K562 (cell line): ENCODE data around the gene PFKP. TPM values are rescaled to one million over a fixed set of nuclear protein-coding genes. Genes with fewer than 3 reads are reported as not detected.
A peak's percentile ranks its signal among the peaks of the same experiment; 100 is the strongest.

Experiments used
- CREB1 ChIP-seq, 2 experiments: sonication (generic) in 1 of 2; formaldehyde crosslinking in 1 of 2; IDR thresholded peaks; 2 replicates each; pipeline versions ENCODE4 v1.6.1 to v1.8.0; 2012 to 2022; ENCODE audit warnings: inconsistent platforms in 1 of 2, mild to moderate bottlenecking in 1 of 2, missing genetic modification reagents in 1 of 2, moderate library complexity in 1 of 2
- CSDE1 ChIP-seq, 2 experiments: fragments of 450-650 bp; IDR thresholded peaks; 2 replicates each; pipeline ENCODE4 v1.6.1; 2016; ENCODE audit warnings: mild to moderate bottlenecking in 1 of 2
- CXXC5 ChIP-seq: fragments of 250-450 bp; sonication (Bioruptor Pico); IDR thresholded peaks from 2 replicates; pipeline ENCODE4 v1.8.0; 2022; ENCODE audit warnings: inconsistent platforms, mild to moderate bottlenecking, moderate library complexity
- ELF1 ChIP-seq: fragments of 200-800 bp; sonication (Bioruptor generic); IDR thresholded peaks from 2 replicates; pipeline ENCODE4 v1.6.1; 2016; ENCODE audit warnings: missing genetic modification characterization, missing compliant biosample characterization
- HBP1 ChIP-seq: fragments of 450-650 bp; formaldehyde crosslinking; IDR thresholded peaks from 2 replicates; pipeline ENCODE4 v1.4.0; 2022; ENCODE audit warnings: missing genetic modification characterization
- MEF2A ChIP-seq: IDR thresholded peaks from 2 replicates; pipeline ENCODE4 v1.6.1; 2011; ENCODE audit warnings: low read depth, mild to moderate bottlenecking, low read length, moderate library complexity; ENCODE audit not compliant: control insufficient read depth
- MYBL2 ChIP-seq, 2 experiments: fragments of 450-650 bp in 1 of 2; sonication (generic) in 1 of 2; formaldehyde crosslinking in 1 of 2; IDR thresholded peaks; 2 replicates each; pipeline versions ENCODE4 v1.6.1 to v1.8.1; 2017 to 2022; ENCODE audit warnings: borderline replicate concordance in 1 of 2, inconsistent platforms in 1 of 2, low read depth in 1 of 2, mild to moderate bottlenecking in 1 of 2, missing genetic modification reagents in 1 of 2, moderate library complexity in 1 of 2
- NCOA6 ChIP-seq: fragments of 450-650 bp; IDR thresholded peaks from 2 replicates; pipeline ENCODE4 v1.6.1; 2017; ENCODE audit warnings: mild to moderate bottlenecking
- REST ChIP-seq, 2 experiments: fragments of 450-650 bp; formaldehyde crosslinking in 1 of 2; IDR thresholded peaks; 2 replicates each; pipeline versions ENCODE4 v1.4.0 to v1.6.1; 2014 to 2020; ENCODE audit warnings: mild to moderate bottlenecking in 2 of 2, borderline replicate concordance in 1 of 2, low read depth in 1 of 2
- ZBTB11 ChIP-seq, 3 experiments: fragments of 200-800 bp in 1 of 3; fragments of 250-450 bp in 1 of 3; fragments of 450-650 bp in 1 of 3; sonication (Bioruptor Pico) in 1 of 3; sonication (Bioruptor generic) in 1 of 3; formaldehyde crosslinking in 1 of 3; IDR thresholded peaks; 2 replicates each; pipeline versions ENCODE4 v1.6.1 to v1.8.0; 2016 to 2022; ENCODE audit warnings: mild to moderate bottlenecking in 2 of 3, missing genetic modification characterization in 2 of 3, missing compliant biosample characterization in 1 of 3, moderate library complexity in 1 of 3
- ZFP30 ChIP-seq: fragments of 250-450 bp; sonication (Bioruptor Pico); IDR thresholded peaks from 2 replicates; pipeline ENCODE4 v1.8.0; 2022; ENCODE audit warnings: moderate library complexity, mild to moderate bottlenecking, inconsistent platforms, borderline replicate concordance
- ZNF668 ChIP-seq: fragments of 250-450 bp; sonication (Bioruptor Pico); IDR thresholded peaks from 2 replicates; pipeline ENCODE4 v1.8.0; 2022; ENCODE audit warnings: mild to moderate bottlenecking, inconsistent platforms
- polyA plus RNA-seq, 8 experiments: library from polyadenylated mRNA; depleted of rRNA in 4 of 8; stranded (reverse) in 5 of 8; unstranded in 3 of 8; fragments of >200 nt; fragmentation: Nextera tagmentation in 2 of 8; fragmentation: Illumina TruSeq in 1 of 8; extraction: Ambion mirVana in 2 of 8; extraction: Trizol in 1 of 8; gene quantifications; 2 replicates each; pipeline versions ENCODE4 v1.2.1 to v1.2.3, GENCODE V29; 2011 to 2014; ENCODE audit warnings: inconsistent platforms in 1 of 8, missing spikeins in 1 of 8
- total RNA-seq, 7 experiments: library from RNA; depleted of rRNA in 6 of 7; stranded (reverse); fragments of >200 nt in 6 of 7; fragmentation: Illumina TruSeq in 2 of 7; extraction: Trizol in 2 of 7; gene quantifications; 2 replicates each; pipeline versions ENCODE4 v1.2.1 to v1.2.3, GENCODE V29; 2011 to 2021; ENCODE audit warnings: low replicate concordance in 1 of 7

The PFKP gene
- total and polyA plus RNA-seq, 9 of the 15 experiments (the other 6 are each of a cell fraction or from before 2014, with no cell fraction given), result 23.5 to 116 (median 62.1) TPM

- TF ChIP-seq REST (IDR thresholded peaks at IDR 0.05; ENCODE audit: borderline replicate concordance), result no peak
- 0 out of 2 replicates have a peak, but pooled peaks have one; percentile 19 for TF ChIP-seq REST (CRISPR knock-in tag; IDR thresholded peaks at IDR 0.05; ENCODE audit: low read depth)
- no peak for TF ChIP-seq HBP1 (CRISPR knock-in tag)
- no peak for TF ChIP-seq CSDE1 (IDR thresholded peaks at IDR 0.05)
- TF ChIP-seq NCOA6, result no peak
- no peak for TF ChIP-seq ZFP30 (CRISPR knock-in tag)
- TF ChIP-seq MYBL2 (IDR thresholded peaks at IDR 0.05; ENCODE audit: low read depth), result no peak
- TF ChIP-seq MYBL2 (CRISPR knock-in tag; IDR thresholded peaks at IDR 0.05; ENCODE audit: borderline replicate concordance), result no peak
- TF ChIP-seq CREB1 (IDR thresholded peaks at IDR 0.05), result no peak
- 0 out of 2 replicates have a peak, but pooled peaks have one; percentile 24 for TF ChIP-seq CREB1 (CRISPR knock-in tag; IDR thresholded peaks at IDR 0.05)
- TF ChIP-seq ZBTB11 (CRISPR knock-in tag; IDR thresholded peaks at IDR 0.05), result peak in 1 of 3 experiments; percentile 76; a peak in 2 of 6 replicates
- TF ChIP-seq ZNF668 (CRISPR knock-in tag), result no peak
- no peak for TF ChIP-seq MEF2A
- peak; percentile 61 for TF ChIP-seq CXXC5 (CRISPR knock-in tag)
- peak; percentile 25 for TF ChIP-seq ELF1 (tag)
These were observed 1.0 kb downstream of the PFKP start (continued) for GRCh38 chr10:3068201-3068967.
